ENCODE results near the gene CFAP70. TPM values are rescaled to one million over a fixed set of nuclear protein-coding genes. Genes with fewer than 3 reads are reported as not detected.
"Not testable (repeated sequence)": the region's sequence is repeated elsewhere in the genome, so short reads cannot be mapped to it uniquely, and the experiment has no call there.

Gene CFAP70
- total and polyA plus RNA-seq, 4 donors, result 0.25 to 2.8 (median 1.7) TPM

- Histone ChIP-seq H3K9me3 (ENCODE audit: control insufficient read depth, low read length) (no peaks in the 10 kb centered on the region), H3K27me3 (ENCODE audit: control insufficient read depth in 1 of 2, insufficient read depth in 2 of 2, low read length in 1 of 2) (no peaks in the 10 kb centered on the region), H3K4me1 (ENCODE audit: control insufficient read depth in 1 of 2, insufficient read depth in 2 of 2, low read length in 2 of 2) (no peaks in the 10 kb centered on the region), H3K4me3 (ENCODE audit: low read length in 2 of 2) (no peak overlapping the region), H3K36me3 (ENCODE audit: control insufficient read depth in 1 of 2, insufficient read depth in 2 of 2, low read length in 1 of 2) (peaks cover 3 to 5% of the 10 kb centered on the region in 2 donors), H3K27ac (ENCODE audit: low read depth in 1 of 2, low read length in 2 of 2) (no peak overlapping the region)
- intact Hi-C loops (cut with DNase I), result no loop called here
- WGBS, 2 donors, result 97% methylated on average over 6 of the region's 6 CpGs
- ATAC-seq (ENCODE audit: low FRiP score) (no peak), DNase-seq (no peak)
Observed at GRCh38 chr10:73398024-73398423, 39.4 kb upstream of the CFAP70 start.

- H3K36me3 ChIP-seq (ENCODE audit: control insufficient read depth in 1 of 2, insufficient read depth in 2 of 2, low read length in 1 of 2); DNase-seq; intact Hi-C loops (cut with DNase I); ATAC-seq (ENCODE audit: low FRiP score); H3K27me3 ChIP-seq (ENCODE audit: control insufficient read depth in 1 of 2, insufficient read depth in 2 of 2, low read length in 1 of 2); H3K27ac ChIP-seq (ENCODE audit: low read depth in 1 of 2, low read length in 2 of 2); H3K4me1 ChIP-seq (ENCODE audit: control insufficient read depth in 1 of 2, insufficient read depth in 2 of 2, low read length in 2 of 2); H3K4me3 ChIP-seq (ENCODE audit: low read length in 2 of 2); H3K9me3 ChIP-seq (ENCODE audit: control insufficient read depth, low read length): not testable (repeated sequence)
- 97 to 99% methylated on average over 3 of the region's 4 CpGs for whole genome bisulfite sequencing, 2 donors
Observed at GRCh38 chr10:73394325-73394724, 35.7 kb upstream of the CFAP70 start.

GRCh38 chr10:73388228-73388627, 29.6 kb upstream of the CFAP70 start:
- 80 to 84% methylated on average over 4 of the region's 4 CpGs for WGBS, 2 donors
- DNase-seq, result no peak
- no peak for ATAC-seq (ENCODE audit: low FRiP score)
- peaks cover 0 to 2% of the 10 kb centered on the region in 2 donors for H3K4me1 ChIP-seq (ENCODE audit: control insufficient read depth in 1 of 2, insufficient read depth in 2 of 2, low read length in 2 of 2)
- intact Hi-C loops (cut with DNase I), result no loop called here
- no peak overlapping the region for H3K27ac ChIP-seq (ENCODE audit: low read depth in 1 of 2, low read length in 2 of 2)
- no peak overlapping the region for H3K4me3 ChIP-seq (ENCODE audit: low read length in 2 of 2)
- no peaks in the 10 kb centered on the region for H3K27me3 ChIP-seq (ENCODE audit: control insufficient read depth in 1 of 2, insufficient read depth in 2 of 2, low read length in 1 of 2)
- peaks cover 3 to 13% of the 10 kb centered on the region in 2 donors for H3K36me3 ChIP-seq (ENCODE audit: control insufficient read depth in 1 of 2, insufficient read depth in 2 of 2, low read length in 1 of 2)
- H3K9me3 ChIP-seq (ENCODE audit: control insufficient read depth, low read length), result no peaks in the 10 kb centered on the region

DNA sequence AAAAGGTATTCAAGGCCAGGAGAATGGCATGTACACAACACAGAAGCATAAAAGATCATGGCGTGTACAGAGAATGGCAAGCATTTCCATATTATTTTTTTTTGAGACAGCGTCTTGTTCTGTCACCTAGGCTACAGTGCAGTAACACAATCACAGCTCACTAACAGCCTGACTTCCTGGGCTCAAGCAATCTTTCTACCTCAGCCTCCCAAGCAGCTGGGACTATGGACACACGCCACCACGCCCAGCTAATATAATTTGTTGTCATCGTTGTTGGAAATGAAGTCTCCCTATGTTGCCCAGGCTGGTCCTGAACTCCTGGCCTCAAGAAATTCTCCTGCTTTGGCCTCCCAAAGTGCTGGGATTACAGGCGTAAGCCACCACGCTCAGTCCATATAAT, 27.9 kb upstream of the CFAP70 start:
- Histone ChIP-seq H3K4me1 (ENCODE audit: control insufficient read depth in 1 of 2, insufficient read depth in 2 of 2, low read length in 2 of 2) (peaks cover 0 to 2% of the 10 kb centered on the region in 2 donors), H3K4me3 (ENCODE audit: low read length in 2 of 2) (no peak overlapping the region), H3K27ac (ENCODE audit: low read depth in 1 of 2, low read length in 2 of 2) (no peak overlapping the region), H3K27me3 (ENCODE audit: control insufficient read depth in 1 of 2, insufficient read depth in 2 of 2, low read length in 1 of 2) (no peaks in the 10 kb centered on the region), H3K9me3 (ENCODE audit: control insufficient read depth, low read length) (no peaks in the 10 kb centered on the region), H3K36me3 (ENCODE audit: control insufficient read depth in 1 of 2, insufficient read depth in 2 of 2, low read length in 1 of 2) (peaks cover 5 to 13% of the 10 kb centered on the region in 2 donors)
- intact Hi-C loops (cut with DNase I), result no loop called here
- 93 to 95% methylated on average over 7 of the region's 7 CpGs for WGBS, 2 donors
- no peak for ATAC-seq (ENCODE audit: low FRiP score)
- no peak for DNase-seq

GRCh38 chr10:73379064-73379748, 20.5 kb upstream of the CFAP70 start:
- peaks cover 0 to 5% of the 10 kb centered on the region in 2 donors for H3K36me3 ChIP-seq (ENCODE audit: control insufficient read depth in 1 of 2, insufficient read depth in 2 of 2, low read length in 1 of 2)
- DNase-seq (no peak), ATAC-seq (ENCODE audit: low FRiP score) (no peak)
- H3K27ac ChIP-seq (ENCODE audit: low read depth in 1 of 2, low read length in 2 of 2), result no peak overlapping the region
- H3K9me3 ChIP-seq (ENCODE audit: control insufficient read depth, low read length), result no peaks in the 10 kb centered on the region
- no peaks in the 10 kb centered on the region for H3K27me3 ChIP-seq (ENCODE audit: control insufficient read depth in 1 of 2, insufficient read depth in 2 of 2, low read length in 1 of 2)
- intact Hi-C loops (cut with DNase I), result no loop called here
- H3K4me3 ChIP-seq (ENCODE audit: low read length in 2 of 2), result no peak overlapping the region
- H3K4me1 ChIP-seq (ENCODE audit: control insufficient read depth in 1 of 2, insufficient read depth in 2 of 2, low read length in 2 of 2), result no peaks in the 10 kb centered on the region
- 89 to 90% methylated on average over 1 of the region's 1 CpG for WGBS, 2 donors

GRCh38 chr10:73376679-73377078, 18.0 kb upstream of the CFAP70 start:
- intact Hi-C loops (cut with DNase I), result no loop called here
- H3K4me3 ChIP-seq (ENCODE audit: low read length in 2 of 2), result no peak overlapping the region
- no peaks in the 10 kb centered on the region for H3K27me3 ChIP-seq (ENCODE audit: control insufficient read depth in 1 of 2, insufficient read depth in 2 of 2, low read length in 1 of 2)
- H3K9me3 ChIP-seq (ENCODE audit: control insufficient read depth, low read length), result no peaks in the 10 kb centered on the region
- WGBS, 2 donors, result 77 to 79% methylated on average over 3 of the region's 3 CpGs
- no peak for DNase-seq
- H3K36me3 ChIP-seq (ENCODE audit: control insufficient read depth in 1 of 2, insufficient read depth in 2 of 2, low read length in 1 of 2), result peaks cover 0 to 2% of the 10 kb centered on the region in 2 donors
- H3K27ac ChIP-seq (ENCODE audit: low read depth in 1 of 2, low read length in 2 of 2), result no peak overlapping the region
- no peaks in the 10 kb centered on the region for H3K4me1 ChIP-seq (ENCODE audit: control insufficient read depth in 1 of 2, insufficient read depth in 2 of 2, low read length in 2 of 2)
- ATAC-seq (ENCODE audit: low FRiP score), result no peak

- intact Hi-C loops (cut with DNase I), result no loop called here
- ATAC-seq (ENCODE audit: low FRiP score), result no peak
- H3K36me3 ChIP-seq (ENCODE audit: control insufficient read depth in 1 of 2, insufficient read depth in 2 of 2, low read length in 1 of 2), result peaks cover 2 to 3% of the 10 kb centered on the region in 2 donors
Observed at GRCh38 chr10:73368238-73368637, 9.6 kb upstream of the CFAP70 start.

DNA sequence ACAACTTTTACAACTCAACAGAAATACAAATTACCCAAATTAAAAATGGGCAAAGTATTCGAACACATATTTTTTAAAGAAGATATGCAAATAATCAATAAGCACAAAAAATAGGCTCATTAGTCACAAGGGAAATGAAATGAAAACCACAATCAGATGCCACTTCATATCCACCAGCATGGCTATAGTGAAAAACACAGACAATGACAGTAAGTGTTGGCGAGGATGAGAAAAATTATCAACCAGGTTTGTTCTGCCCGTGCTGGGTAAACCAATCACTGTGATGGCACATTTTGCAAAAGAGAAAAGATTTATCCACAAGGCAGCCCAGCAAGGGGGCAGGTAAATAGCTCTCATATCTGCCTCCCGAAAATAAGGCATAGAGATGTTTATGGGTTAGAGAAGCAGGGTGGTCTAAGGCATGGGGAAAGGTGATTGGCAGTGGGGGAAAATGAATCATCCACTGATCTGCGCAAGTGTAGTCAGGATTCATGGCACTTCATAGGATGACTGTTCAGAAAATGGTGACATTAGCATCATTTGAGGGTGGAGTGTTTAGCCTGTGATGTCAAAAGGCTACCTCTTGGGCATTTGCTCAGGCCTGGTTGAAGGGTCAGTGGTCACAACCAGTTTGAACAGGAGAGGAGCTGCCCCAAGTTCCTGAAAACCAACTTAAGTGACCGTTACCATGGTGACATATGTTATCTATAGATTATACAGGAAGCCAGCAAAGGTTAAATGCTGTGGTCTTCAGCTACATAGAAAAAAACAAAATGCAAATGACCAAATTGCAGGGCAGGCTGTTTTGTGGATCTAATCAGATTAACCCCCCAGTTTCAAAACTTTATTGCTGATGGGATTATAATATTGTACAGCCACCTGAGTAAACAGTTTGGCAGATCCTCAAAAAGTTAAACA, 8.0 kb upstream of the CFAP70 start:
- Histone ChIP-seq H3K36me3 (ENCODE audit: control insufficient read depth in 1 of 2, insufficient read depth in 2 of 2, low read length in 1 of 2) (peaks cover 2 to 3% of the 10 kb centered on the region in 2 donors), H3K27me3 (ENCODE audit: control insufficient read depth in 1 of 2, insufficient read depth in 2 of 2, low read length in 1 of 2) (no peaks in the 10 kb centered on the region), H3K9me3 (ENCODE audit: control insufficient read depth, low read length) (no peaks in the 10 kb centered on the region), H3K4me3 (ENCODE audit: low read length in 2 of 2) (no peak overlapping the region), H3K27ac (ENCODE audit: low read depth in 1 of 2, low read length in 2 of 2) (no peak overlapping the region), H3K4me1 (ENCODE audit: control insufficient read depth in 1 of 2, insufficient read depth in 2 of 2, low read length in 2 of 2) (no peaks in the 10 kb centered on the region)
- WGBS, 2 donors, result 91 to 93% methylated on average over 6 of the region's 6 CpGs
- no peak for DNase-seq
- intact Hi-C loops (cut with DNase I), result no loop called here
- ATAC-seq (ENCODE audit: low FRiP score), result no peak

More at GRCh38 chr10:73368238-73368637, 9.6 kb upstream of the CFAP70 start:
- H3K9me3 ChIP-seq (ENCODE audit: control insufficient read depth, low read length), result no peaks in the 10 kb centered on the region
- H3K4me3 ChIP-seq (ENCODE audit: low read length in 2 of 2), result no peak overlapping the region
- WGBS, 2 donors, result 99 to 100% methylated on average over 4 of the region's 4 CpGs
- DNase-seq, result no peak
- H3K4me1 ChIP-seq (ENCODE audit: control insufficient read depth in 1 of 2, insufficient read depth in 2 of 2, low read length in 2 of 2), result no peaks in the 10 kb centered on the region
- H3K27me3 ChIP-seq (ENCODE audit: control insufficient read depth in 1 of 2, insufficient read depth in 2 of 2, low read length in 1 of 2), result no peaks in the 10 kb centered on the region
- H3K27ac ChIP-seq (ENCODE audit: low read depth in 1 of 2, low read length in 2 of 2), result no peak overlapping the region
